GM18502 (cell line): ENCODE measurements around the gene DPP10.
"Not testable (repeated sequence)": the region's sequence is repeated elsewhere in the genome, so short reads cannot be mapped to it uniquely, and the experiment has no call there.

ENCODE experiments used
- ATAC-seq: cut with Tn5 transposase; IDR thresholded peaks from one replicate; pipeline ENCODE4 v1.9.1; 2021; ENCODE audit warnings: mild to moderate bottlenecking; ENCODE audit not compliant: unreplicated experiment, poor library complexity

Gene DPP10

DNA sequence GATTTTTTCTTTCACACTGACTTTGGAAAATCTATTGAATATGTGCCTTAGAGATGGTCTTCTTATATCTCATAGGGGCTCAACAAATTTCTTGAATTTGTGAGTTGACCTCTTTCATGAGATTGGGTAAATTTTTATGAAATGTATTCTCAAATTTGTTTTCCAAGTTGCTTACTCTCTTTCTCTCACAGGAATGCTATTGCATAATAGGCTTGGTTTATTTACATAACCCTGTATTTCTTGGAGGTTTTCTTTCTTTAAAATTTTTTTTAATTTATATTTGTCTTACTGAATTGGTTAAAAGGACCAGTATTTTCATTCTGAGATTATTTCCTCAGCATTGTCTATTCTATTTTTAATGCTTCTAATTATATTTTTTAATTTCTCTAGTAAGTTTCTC lies 917.1 kb downstream of the DPP10 start:
- no peak for ATAC-seq

- ATAC-seq, result no peak
These were observed 921.7 kb downstream of the DPP10 start for GRCh38 chr2:115364093-115364492.

GRCh38 chr2:115369400-115369799 lies 927.0 kb downstream of the DPP10 start:
- no peak for ATAC-seq

DNA sequence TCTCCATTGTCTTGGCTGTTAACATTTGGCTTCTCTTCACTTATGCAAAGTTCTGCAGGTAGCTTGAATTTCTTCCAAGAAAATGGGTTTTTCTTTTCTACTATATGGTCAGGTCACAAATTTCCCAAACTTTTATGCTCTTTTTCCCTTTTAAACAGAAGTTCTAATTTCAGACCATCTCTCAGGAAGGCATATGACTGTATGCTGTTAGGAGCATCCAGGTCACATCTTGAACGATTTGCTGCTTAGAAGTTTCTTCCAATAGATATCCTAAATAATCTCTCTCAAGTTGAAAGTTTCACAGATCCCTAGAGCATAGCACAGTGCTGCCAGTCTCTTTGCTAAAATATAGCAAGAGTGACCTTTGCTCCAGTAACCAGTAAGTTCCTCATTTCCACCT lies 932.5 kb downstream of the DPP10 start:
- ATAC-seq, result no peak

DNA sequence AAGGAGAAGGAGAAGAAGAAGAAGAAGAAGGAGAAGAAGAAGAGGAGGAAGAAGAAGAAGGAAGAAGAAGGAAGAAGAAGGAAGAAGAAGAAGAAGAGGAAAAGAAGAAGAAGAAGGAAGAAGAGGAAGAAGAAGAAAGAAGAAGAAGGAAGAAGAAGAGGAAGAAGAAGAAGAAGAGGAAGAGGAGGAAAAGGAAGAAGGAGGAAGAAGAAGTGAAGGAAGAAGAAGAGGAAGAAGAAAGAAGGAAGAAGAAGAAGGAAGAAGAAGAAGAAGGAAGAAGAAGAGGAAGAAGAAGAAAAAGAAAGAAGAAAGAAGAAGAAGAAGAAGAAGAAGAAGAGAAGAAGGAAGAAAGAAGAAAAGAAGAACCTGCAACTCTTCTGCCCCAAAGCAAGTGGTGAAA lies 942.0 kb downstream of the DPP10 start:
- ATAC-seq, result no peak

DNA sequence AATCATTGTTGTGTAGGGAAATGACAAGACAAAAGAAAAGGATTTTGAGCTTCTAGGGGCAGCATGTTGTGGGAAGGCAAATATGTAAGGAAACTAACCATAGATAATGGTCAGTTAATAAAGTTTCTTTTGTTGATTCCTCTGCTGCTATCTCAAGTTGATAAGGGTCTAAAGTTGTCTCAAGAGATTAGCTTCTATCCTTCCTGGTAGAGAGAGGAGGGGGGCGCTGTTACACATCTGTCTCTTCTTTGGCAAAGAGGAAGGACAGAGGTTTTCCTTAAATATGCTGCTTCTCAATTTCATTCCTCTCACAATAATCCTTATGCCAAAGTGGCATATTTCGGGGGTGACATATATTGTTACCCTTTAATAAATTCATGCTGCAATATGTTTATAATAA lies 944.0 kb downstream of the DPP10 start:
- ATAC-seq, result no peak

DNA sequence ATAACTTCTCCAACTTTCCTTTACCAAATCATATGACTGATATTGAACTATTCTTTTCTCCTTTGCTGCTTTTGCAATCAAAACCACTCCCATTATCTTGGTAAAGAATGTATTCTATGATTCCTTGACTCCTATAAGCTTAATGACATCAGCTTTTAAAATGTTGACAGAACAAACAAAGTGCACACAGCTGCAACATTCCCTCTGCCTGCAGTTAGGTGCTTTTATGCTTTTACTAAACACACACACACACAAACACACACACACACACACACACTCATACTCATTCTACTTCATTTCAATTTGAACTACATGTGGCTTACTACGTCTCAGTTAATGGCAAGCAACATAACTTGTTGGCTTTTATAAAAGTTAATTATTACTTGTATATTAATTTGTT lies 946.6 kb downstream of the DPP10 start:
- no peak for ATAC-seq

- no peak for ATAC-seq
These were observed 947.6 kb downstream of the DPP10 start for GRCh38 chr2:115389898-115390565.

DNA sequence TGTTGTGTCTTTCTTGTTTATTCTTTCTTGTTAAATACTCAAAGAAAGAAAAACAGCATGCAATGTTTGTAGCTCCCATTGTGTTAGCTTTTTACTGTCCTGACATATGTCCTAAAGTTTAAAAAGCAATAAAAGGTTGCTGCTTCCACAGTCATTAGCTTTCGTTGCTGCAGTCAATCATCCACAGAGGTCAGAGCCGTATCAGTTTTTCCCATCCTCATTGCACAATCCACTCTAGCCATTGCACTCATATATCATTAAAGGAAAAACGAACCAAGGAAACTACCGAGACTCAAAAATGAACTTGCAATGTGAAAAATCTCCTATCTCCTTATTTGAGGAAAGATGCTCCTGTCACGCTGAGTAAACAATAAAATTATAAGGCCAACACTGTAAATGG lies 954.1 kb downstream of the DPP10 start:
- no peak for ATAC-seq

DNA sequence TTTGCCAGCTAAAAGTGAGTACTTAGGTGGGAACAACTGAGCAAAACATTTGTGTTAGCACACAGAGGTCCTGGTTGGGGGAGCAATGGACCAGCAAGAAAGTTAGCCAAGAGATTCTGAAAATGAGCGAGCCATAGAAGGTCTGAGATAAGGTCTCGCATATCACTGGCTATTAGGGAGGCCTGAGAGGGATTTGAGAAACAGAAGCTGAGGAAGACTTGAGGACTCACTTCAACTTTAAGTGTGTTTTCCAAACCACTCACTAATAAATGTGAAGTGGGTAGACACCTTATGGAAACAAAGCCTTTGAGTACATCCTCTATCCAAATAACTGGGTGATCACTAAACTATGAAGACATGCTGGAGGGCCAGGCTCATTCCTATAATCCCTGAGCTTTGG lies 958.5 kb downstream of the DPP10 start:
- no peak for ATAC-seq

- ATAC-seq, result no peak
These were observed 970.1 kb downstream of the DPP10 start for GRCh38 chr2:115412501-115412900.

DNA sequence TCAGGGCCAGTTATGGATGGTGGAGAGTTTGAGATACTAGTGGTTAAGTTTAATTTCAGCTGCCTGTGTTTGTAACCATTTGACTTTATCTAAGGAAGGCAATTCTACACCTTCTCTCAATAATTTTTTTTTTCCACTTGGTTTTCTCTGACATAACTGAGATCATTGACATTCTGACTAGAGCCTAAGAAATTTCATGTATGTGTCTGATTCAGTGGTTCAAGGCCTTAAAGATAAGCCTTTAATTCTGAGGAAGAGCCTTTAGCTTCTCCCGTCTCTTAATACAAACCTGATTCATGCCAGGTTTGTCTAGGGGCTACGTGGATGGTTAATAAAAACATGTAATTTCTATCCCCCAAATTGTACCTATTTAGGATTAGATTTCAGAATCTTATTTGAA lies 971.4 kb downstream of the DPP10 start:
- ATAC-seq, result no peak

- ATAC-seq, result no peak
These were observed 972.0 kb downstream of the DPP10 start for GRCh38 chr2:115414466-115414865.

DNA sequence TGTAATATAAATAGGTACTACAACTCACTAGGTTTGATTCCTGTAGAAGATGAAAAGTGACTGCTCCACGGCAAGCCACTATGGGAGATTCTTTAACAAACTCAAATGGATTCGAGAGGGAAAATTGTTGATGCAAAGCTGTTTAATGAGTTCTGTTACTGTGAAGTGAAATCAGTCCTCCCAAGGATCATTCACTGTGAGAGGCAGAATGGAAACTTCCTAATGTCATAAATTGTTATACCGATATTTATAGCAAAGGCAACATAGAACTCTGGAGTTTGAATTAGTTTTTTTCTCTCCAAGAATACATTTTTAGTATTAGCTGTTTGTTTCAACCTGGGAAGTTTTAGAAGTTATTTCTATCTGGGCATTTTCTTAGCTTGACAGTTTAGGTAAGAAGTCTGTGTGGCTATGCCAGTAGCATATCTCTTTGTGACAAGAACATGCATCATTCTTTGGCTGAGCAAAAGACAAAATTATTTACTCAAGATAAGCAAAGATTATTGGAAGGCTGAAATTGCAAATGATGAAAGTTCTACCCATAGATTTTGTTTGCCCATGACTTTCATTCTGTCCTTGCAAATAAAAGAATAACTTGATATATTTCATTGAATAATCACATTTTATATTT lies 979.7 kb downstream of the DPP10 start:
- no peak for ATAC-seq

- ATAC-seq, result no peak
These were observed 985.0 kb downstream of the DPP10 start for GRCh38 chr2:115427436-115427835.

- ATAC-seq, result not testable (repeated sequence)
These were observed 998.3 kb downstream of the DPP10 start for GRCh38 chr2:115440746-115441145.

GRCh38 chr2:115443539-115444185 lies 1001.2 kb downstream of the DPP10 start:
- no peak for ATAC-seq

GRCh38 chr2:115460008-115460407 lies 1017.6 kb downstream of the DPP10 start:
- ATAC-seq, result no peak

DNA sequence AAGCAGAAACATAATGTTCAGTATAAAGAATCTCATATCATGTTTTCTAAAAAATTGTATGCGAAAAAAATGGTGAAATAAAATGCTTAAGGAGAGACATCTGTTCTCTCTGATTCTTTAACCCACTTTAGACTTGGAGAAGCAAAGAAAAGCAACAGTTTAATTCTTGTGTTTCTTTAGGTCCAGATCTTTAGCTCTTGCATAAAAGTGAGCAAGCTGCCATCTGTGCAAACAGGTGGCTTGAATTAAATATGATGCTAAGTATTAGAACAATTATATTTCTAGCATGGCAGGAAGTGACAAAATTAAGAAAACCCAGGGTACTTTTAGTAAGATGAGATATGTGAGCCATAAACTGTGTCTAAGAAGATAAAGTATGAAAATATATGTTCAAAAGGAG lies 1038.3 kb downstream of the DPP10 start:
- no peak for ATAC-seq

- no peak for ATAC-seq
These were observed 1039.4 kb downstream of the DPP10 start for GRCh38 chr2:115481842-115482241.

GRCh38 chr2:115483666-115484065 lies 1041.2 kb downstream of the DPP10 start:
- ATAC-seq, result no peak

DNA sequence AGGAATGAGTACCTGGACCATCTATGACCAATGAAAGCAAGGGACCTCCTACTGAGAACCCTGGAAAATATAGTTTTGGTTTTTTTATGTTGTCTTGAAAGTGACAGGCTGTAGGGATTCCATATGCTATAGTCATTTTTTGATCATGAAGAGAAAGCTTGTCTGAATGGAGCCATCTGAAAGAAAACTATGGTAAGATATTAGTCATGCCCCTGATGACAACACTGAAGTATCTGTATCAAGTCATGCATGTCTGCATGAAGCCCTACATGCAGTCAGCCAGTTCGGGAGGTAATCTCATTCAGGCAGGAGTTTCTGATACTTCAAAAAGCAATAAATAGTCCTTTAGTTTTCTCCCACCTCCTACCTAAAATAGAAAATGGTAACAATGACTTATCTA lies 1042.0 kb downstream of the DPP10 start:
- no peak for ATAC-seq
